K562 (cell line): ENCODE results near the gene PICK1. TPM values are rescaled to one million over a fixed set of nuclear protein-coding genes. Genes with fewer than 3 reads are reported as not detected.
A peak's percentile ranks its signal among the peaks of the same experiment; 100 is the strongest.

Experiments
- ATAC-seq: fragments of 200-7000 bp; cut with Tn5 transposase; 3 replicates; pipeline ENCODE4 v1.9.1; 2020; ENCODE audit warnings: moderate library complexity
- BruUV-seq: library from RNA; stranded (reverse); fragments of 400-500 nt; replicated peaks from 2 replicates; lab custom pipeline; 2021; lab: Mats Ljungman, UMichigan
- CTCF ChIA-PET: fragments of 300-600 bp; formaldehyde crosslinking; extraction: SDS; loops from one replicate; lab custom pipeline; 2021; ENCODE audit warnings: low intra/inter-chr PET ratio; lab: Yijun Ruan, JAX
- POLR2A ChIA-PET: fragments of 300-600, 350-650 bp; sonication (Branson Sonifier 250); formaldehyde crosslinking; extraction: SDS; loops from one replicate; lab custom pipeline; 2021; ENCODE audit warnings: antibody characterized with exemption, inconsistent platforms; lab: Yijun Ruan, JAX
- DNase-seq, 4 experiments: peaks; one replicate each; pipeline versions ENCODE4 v3.0.0 to v3.0.0-alpha.2; 2011 to 2018; ENCODE audit warnings: low spot score in 3 of 4, mixed read lengths in 3 of 4; ENCODE audit errors: extremely low read depth in 1 of 4
- FAIRE-seq: peaks from 2 replicates; lab custom pipeline; 2011; peaks lifted over from hg19 to GRCh38; lab: Jason Lieb, UNC
- H2AFZ ChIP-seq: 2 replicates; pipeline ENCODE4 v1.6.0; 2011; ENCODE audit warnings: low read depth, low read length, control low read depth, inconsistent platforms
- H3K27ac ChIP-seq: fragments of 200-600 bp; 3 replicates; pipeline ENCODE4 v1.8.0; 2011; ENCODE audit warnings: low read depth, mild to moderate bottlenecking, control low read depth, inconsistent platforms, low read length, moderate library complexity, mixed read lengths; ENCODE audit errors: extremely low read depth
- H3K27me3 ChIP-seq, 2 experiments: fragments of 300-600 bp in 1 of 2; 2 replicates in 1 of 2; 3 replicates in 1 of 2; pipeline versions ENCODE4 v1.6.0 to v1.8.0; 2011; ENCODE audit warnings: inconsistent platforms in 2 of 2, low read length in 2 of 2, mild to moderate bottlenecking in 1 of 2, mixed read lengths in 1 of 2, moderate library complexity in 1 of 2; ENCODE audit not compliant: control insufficient read depth in 2 of 2, insufficient read depth in 2 of 2
- H3K36me3 ChIP-seq: fragments of 300-600 bp; 3 replicates; pipeline ENCODE4 v1.8.0; 2011; ENCODE audit warnings: mild to moderate bottlenecking, low read length, inconsistent platforms; ENCODE audit not compliant: control insufficient read depth, insufficient read depth
- H3K4me1 ChIP-seq, 2 experiments: fragments of 200-600 bp in 1 of 2; replicated peaks in 1 of 2; 2 replicates in 1 of 2; 3 replicates in 1 of 2; pipeline versions ENCODE4 v1.5.1 to v1.8.0; 2011; ENCODE audit warnings: inconsistent platforms in 2 of 2, low read length in 2 of 2, mild to moderate bottlenecking in 1 of 2, mixed read lengths in 1 of 2, moderate library complexity in 1 of 2; ENCODE audit not compliant: control insufficient read depth in 2 of 2, insufficient read depth in 2 of 2
- H3K4me2 ChIP-seq: 2 replicates; pipeline ENCODE4 v1.6.1; 2011; ENCODE audit warnings: low read length, control low read depth, inconsistent platforms, mixed read lengths; ENCODE audit not compliant: insufficient read depth
- H3K4me3 ChIP-seq: fragments of 200-600 bp; sonication (generic), shearing (Covaris generic); 2 replicates; pipeline ENCODE4 v1.5.1; 2016; ENCODE audit warnings: control low read depth, inconsistent platforms
- H3K79me2 ChIP-seq: fragments of 200-600 bp; 3 replicates; pipeline ENCODE4 v1.8.0; 2011; ENCODE audit warnings: low read length, inconsistent platforms; ENCODE audit not compliant: control insufficient read depth, insufficient read depth
- H3K9ac ChIP-seq, 2 experiments: 2 replicates each; pipeline versions ENCODE4 v1.6.0 to v1.6.1; 2011; ENCODE audit warnings: low read depth in 2 of 2, low read length in 2 of 2, control low read depth in 1 of 2, inconsistent platforms in 1 of 2, mild to moderate bottlenecking in 1 of 2, mixed read lengths in 1 of 2; ENCODE audit not compliant: insufficient read depth in 1 of 2
- H3K9me1 ChIP-seq: one replicate; pipeline ENCODE4 v1.6.0; 2011; ENCODE audit warnings: inconsistent platforms, mild to moderate bottlenecking, low read length, moderate library complexity; ENCODE audit not compliant: control insufficient read depth, insufficient read depth
- H3K9me3 ChIP-seq: replicated peaks from 2 replicates; pipeline ENCODE4 v1.5.1; 2011; ENCODE audit warnings: low read depth, low read length, inconsistent platforms; ENCODE audit not compliant: control insufficient read depth, insufficient read depth
- H4K20me1 ChIP-seq: replicated peaks from 2 replicates; pipeline ENCODE4 v1.6.1; 2011; ENCODE audit warnings: low read length, inconsistent platforms, mixed read lengths; ENCODE audit not compliant: control insufficient read depth, insufficient read depth
- BMI1 ChIP-seq: fragments of 150-350 bp; IDR thresholded peaks from 2 replicates; pipeline ENCODE4 v1.6.1; 2014; ENCODE audit warnings: low read length
- COPS2 ChIP-seq: fragments of 450-650 bp; conservative IDR thresholded peaks from 2 replicates; pipeline ENCODE4 v1.6.1; 2016; ENCODE audit warnings: mild to moderate bottlenecking, moderate library complexity
- NBN ChIP-seq: fragments of 450-650 bp; IDR thresholded peaks from 2 replicates; pipeline ENCODE4 v1.6.1; 2016; ENCODE audit warnings: low read depth, mild to moderate bottlenecking
- PRDM10 ChIP-seq: fragments of 450-650 bp; IDR thresholded peaks from 2 replicates; pipeline ENCODE4 v1.6.1; 2018; ENCODE audit not compliant: partially characterized antibody
- SMAD1 ChIP-seq: fragments of 150-350 bp; IDR thresholded peaks from 2 replicates; pipeline ENCODE4 v1.6.1; 2014; ENCODE audit warnings: low read length, low read depth; ENCODE audit not compliant: partially characterized antibody
- SMARCA4 ChIP-seq: fragments of 450-650 bp; IDR thresholded peaks from 2 replicates; pipeline ENCODE4 v1.6.1; 2016
- TOE1 ChIP-seq, 2 experiments: fragments of 450-650 bp in 1 of 2; sonication (generic) in 1 of 2; formaldehyde crosslinking in 1 of 2; IDR thresholded peaks; 2 replicates each; pipeline versions ENCODE4 v1.7.1 to v1.8.0; 2016 to 2022; ENCODE audit warnings: borderline replicate concordance in 2 of 2, mild to moderate bottlenecking in 2 of 2, antibody characterized with exemption in 1 of 2, inconsistent platforms in 1 of 2, low read depth in 1 of 2, missing genetic modification reagents in 1 of 2, moderate library complexity in 1 of 2
- ZBTB33 ChIP-seq: sonication (generic); formaldehyde crosslinking; IDR thresholded peaks from 2 replicates; pipeline ENCODE4 v1.8.1; 2023; ENCODE audit warnings: mild to moderate bottlenecking, missing genetic modification reagents
- ZNF23 ChIP-seq: fragments of 250-450 bp; sonication (Bioruptor Pico); IDR thresholded peaks from 2 replicates; pipeline ENCODE4 v1.4.0; 2020; ENCODE audit warnings: mild to moderate bottlenecking
- ZNF263 ChIP-seq: sonication (generic); formaldehyde crosslinking; IDR thresholded peaks from 2 replicates; pipeline ENCODE4 v1.8.0; 2022; ENCODE audit warnings: mild to moderate bottlenecking, missing genetic modification reagents, borderline replicate concordance
- WGBS: fragments of 100-300 bp; shearing (Covaris generic); methylation state at CpG from one replicate; pipeline ENCODE4 v1.1.6; 2016; ENCODE audit warnings: low coverage, mixed read lengths; ENCODE audit not compliant: insufficient coverage; ENCODE audit errors: missing lambda C conversion rate; 5-methylcytosine and 5-hydroxymethylcytosine counted together
- in situ Hi-C: fragments of 300-500 bp; cut with MboI; formaldehyde crosslinking; loops from 4 replicates; pipeline ENCODE4 v1.15.0; 2018; ENCODE audit warnings: inconsistent platforms, mixed read lengths
- intact Hi-C: fragments of 100-400 bp; cut with micrococcal nuclease; formaldehyde crosslinking; loops from 2 replicates; pipeline ENCODE4 v1.14.2; 2022
- polyA plus RNA-seq, 8 experiments: library from polyadenylated mRNA; depleted of rRNA in 4 of 8; stranded (reverse) in 5 of 8; unstranded in 3 of 8; fragments of >200 nt; fragmentation: Nextera tagmentation in 2 of 8; fragmentation: Illumina TruSeq in 1 of 8; extraction: Ambion mirVana in 2 of 8; extraction: Trizol in 1 of 8; gene quantifications; 2 replicates each; pipeline versions ENCODE4 v1.2.1 to v1.2.3, GENCODE V29; 2011 to 2014; ENCODE audit warnings: inconsistent platforms in 1 of 8, missing spikeins in 1 of 8
- total RNA-seq, 7 experiments: library from RNA; depleted of rRNA in 6 of 7; stranded (reverse); fragments of >200 nt in 6 of 7; fragmentation: Illumina TruSeq in 2 of 7; extraction: Trizol in 2 of 7; gene quantifications; 2 replicates each; pipeline versions ENCODE4 v1.2.1 to v1.2.3, GENCODE V29; 2011 to 2021; ENCODE audit warnings: low replicate concordance in 1 of 7

PICK1 gene
- total and polyA plus RNA-seq, 9 of the 15 experiments (the other 6 are each of a cell fraction or from before 2014, with no cell fraction given): 0.06 to 11.0 (median 7.9) TPM; not detected in 1

DNA sequence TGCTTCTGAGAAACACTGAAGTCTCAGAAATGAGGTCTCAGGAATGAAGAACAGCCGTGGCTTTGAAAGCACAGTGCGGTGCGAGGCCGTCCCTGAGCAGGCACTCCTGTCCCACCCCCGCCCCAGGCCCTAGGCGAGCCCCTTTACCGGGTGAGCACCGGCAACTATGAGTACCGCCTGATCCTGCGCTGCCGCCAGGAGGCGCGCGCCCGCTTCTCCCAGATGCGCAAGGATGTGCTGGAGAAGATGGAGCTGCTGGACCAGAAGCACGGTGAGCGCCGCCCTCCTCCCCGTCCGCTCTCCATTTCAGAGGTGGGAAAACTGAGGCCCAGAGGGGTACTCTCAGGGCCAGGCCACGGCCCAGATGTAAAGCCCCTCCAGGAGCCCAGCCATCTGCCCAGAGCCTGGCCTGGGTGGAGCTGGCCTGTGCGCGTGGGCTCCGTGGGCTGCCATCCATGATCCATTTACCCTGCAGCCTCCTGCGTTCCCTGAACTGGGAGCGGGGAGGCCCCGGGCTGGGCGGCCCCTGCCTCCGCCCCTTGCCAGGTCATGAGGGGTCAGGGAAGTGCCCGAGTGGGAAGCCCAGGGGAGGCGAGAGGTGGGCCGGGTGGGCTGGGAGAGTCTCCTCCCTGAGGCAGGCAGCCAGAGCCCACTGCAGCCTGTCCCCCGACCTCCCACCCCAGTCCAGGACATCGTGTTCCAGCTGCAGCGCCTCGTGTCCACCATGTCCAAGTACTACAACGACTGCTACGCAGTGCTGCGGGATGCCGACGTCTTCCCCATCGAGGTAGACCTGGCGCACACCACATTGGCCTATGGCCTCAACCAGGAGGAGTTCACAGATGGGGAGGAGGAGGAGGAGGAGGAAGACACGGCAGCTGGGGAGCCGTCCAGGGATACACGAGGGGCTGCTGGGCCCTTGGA is 17.2 kb downstream of the PICK1 start:
- intact Hi-C loops (no loop called here), in situ Hi-C loops (loop anchor here (25.0 kb wide), 2 partner anchors 513 to 938 kb away; partner anchors contain the start of genes APOBEC3C and APOBEC3D)
- no peaks in the 10 kb centered on the region for H4K20me1 ChIP-seq
- H3K9me1 ChIP-seq: no peaks in the 10 kb centered on the region
- ChIA-PET POLR2A (interaction anchor here (0.6 kb wide), 1 partner anchor 40 kb away, joined by 3 read pairs; no protein-coding TSS in a partner anchor), CTCF (interaction anchor here (0.6 kb wide), 1 partner anchor 224 kb away, joined by 3 read pairs; no protein-coding TSS in a partner anchor)
- no peak overlapping the region for H3K4me2 ChIP-seq
- H3K4me3 ChIP-seq: no peak overlapping the region
- H2AFZ ChIP-seq: no peak overlapping the region
- no peak overlapping the region for H3K27ac ChIP-seq
- peaks cover 0 to 27% of the 10 kb centered on the region in 2 experiments; a peak in 2 of 5 replicates for H3K4me1 ChIP-seq
- no peaks in the 10 kb centered on the region for H3K36me3 ChIP-seq
- ATAC-seq (no peak), DNase-seq (no peak), FAIRE-seq (no peak)
- TF ChIP-seq TOE1 (IDR thresholded peaks at IDR 0.05; ENCODE audit: borderline replicate concordance) (no peak), TOE1 (CRISPR knock-in tag; IDR thresholded peaks at IDR 0.05; ENCODE audit: borderline replicate concordance, low read depth) (no peak), BMI1 (no peak), ZNF263 (CRISPR knock-in tag) (peak; percentile 78), ZNF23 (CRISPR knock-in tag) (no peak), SMARCA4 (no peak), PRDM10 (no peak), ZBTB33 (peak; percentile 95), COPS2 (no peak), SMAD1 (no peak), NBN (no peak)
- WGBS: 74% methylated on average over 21 of the region's 47 CpGs
- H3K9ac ChIP-seq: peak overlapping the region in 1 of 2 experiments; percentile 17; a peak in 1 of 4 replicates
- no peaks in the 10 kb centered on the region for H3K9me3 ChIP-seq
- H3K79me2 ChIP-seq: no peaks in the 10 kb centered on the region
- no TSS peak for BruUV-seq
- H3K27me3 ChIP-seq: no peaks in the 10 kb centered on the region
